ENCODE measurements around the gene GHDC.
A peak's percentile ranks its signal among the peaks of the same experiment; 100 is the strongest.

The GHDC gene

GRCh38 chr17:42182927-42183734 is 11.2 kb downstream of the GHDC start:
- ATAC-seq (no peak), DNase-seq (no peak)

GRCh38 chr17:42181851-42182207 is 12.5 kb downstream of the GHDC start:
- DNase-seq = no peak
- no peak for ATAC-seq

- peak; percentile 61 for ATAC-seq
- peak; percentile 90 for DNase-seq
Measured at GRCh38 chr17:42180922-42181850, 13.1 kb downstream of the GHDC start, which contains the start of gene KCNH4. TSS of gene KCNH4 (minus strand) at chr17:42181142. CDS start at chr17:42180945, 197 bp downstream.

GRCh38 chr17:42180411-42180921 is 13.8 kb downstream of the GHDC start:
- ATAC-seq (no peak), DNase-seq (no peak)

GRCh38 chr17:42179911-42180410 is 14.3 kb downstream of the GHDC start:
- DNase-seq = peak; percentile 43

GRCh38 chr17:42179335-42179734 is 15.0 kb downstream of the GHDC start:
- no peak for ATAC-seq
- DNase-seq = no peak

More at GRCh38 chr17:42179911-42180410, 14.3 kb downstream of the GHDC start:
- ATAC-seq = no peak

- ATAC-seq (no peak), DNase-seq (peak; percentile 27)
Measured at GRCh38 chr17:42178817-42179216, 15.5 kb downstream of the GHDC start.

- DNase-seq (no peak), ATAC-seq (no peak)
Measured at GRCh38 chr17:42177684-42178083, 16.6 kb downstream of the GHDC start.

GRCh38 chr17:42174126-42174783 is 20.0 kb downstream of the GHDC start:
- DNase-seq (no peak), ATAC-seq (no peak)

- no peak for ATAC-seq
Measured at GRCh38 chr17:42171831-42172230, 22.5 kb downstream of the GHDC start.

GRCh38 chr17:42169351-42169750 is 24.9 kb downstream of the GHDC start:
- no peak for ATAC-seq
- no peak for DNase-seq

More at GRCh38 chr17:42171831-42172230, 22.5 kb downstream of the GHDC start:
- no peak for DNase-seq

GRCh38 chr17:42167807-42168206 is 26.5 kb downstream of the GHDC start:
- DNase-seq (no peak), ATAC-seq (no peak)

GRCh38 chr17:42166196-42166763 is 28.0 kb downstream of the GHDC start:
- ATAC-seq (no peak), DNase-seq (no peak)

- ATAC-seq = no peak
Measured at GRCh38 chr17:42165751-42166150, 28.5 kb downstream of the GHDC start.

GRCh38 chr17:42163696-42164407 is 30.4 kb downstream of the GHDC start:
- ATAC-seq = no peak
- DNase-seq = no peak

More at GRCh38 chr17:42165751-42166150, 28.5 kb downstream of the GHDC start:
- no peak for DNase-seq

- DNase-seq = peak; percentile 74
- peak; percentile 35 for ATAC-seq
Measured at GRCh38 chr17:42163113-42163512, 31.2 kb downstream of the GHDC start.

GRCh38 chr17:42160531-42160910 is 33.8 kb downstream of the GHDC start:
- ATAC-seq = no peak
- DNase-seq = no peak

- ATAC-seq = no peak
- DNase-seq = no peak
Measured at GRCh38 chr17:42159796-42160530, 34.3 kb downstream of the GHDC start.

- ATAC-seq (no peak), DNase-seq (no peak)
Measured at GRCh38 chr17:42155614-42156045, 38.7 kb downstream of the GHDC start.

All from stimulated activated naive CD8-positive, alpha-beta T cell treated with anti-CD3 and anti-CD28 coated beads, Interleukin-15, Interleukin-2, amounts not matched to agents 100 U/mL and 50 U/mL, for 24 hours (primary cell).